ENCODE results near the gene VWA8.
"Not testable (repeated sequence)": the region's sequence is repeated elsewhere in the genome, so short reads cannot be mapped to it uniquely, and the experiment has no call there.

VWA8 gene

GRCh38 chr13:41648314-41648935 is 312.5 kb downstream of the VWA8 start:
- TF ChIP-seq CTCF (IDR thresholded peaks at IDR 0.05; ENCODE audit: low read length) (no peak), EZH2phosphoT487 (IDR thresholded peaks at IDR 0.05; ENCODE audit: low read length) (no peak), EZH2 (optimal IDR thresholded peaks at IDR 0.05; ENCODE audit: low read depth, low read length) (no peak)
- Histone ChIP-seq H3K9me2 (replicated peaks; ENCODE audit: insufficient read depth, low read length) (no peaks in the 10 kb centered on the region), H3K27me3 (replicated peaks; ENCODE audit: insufficient read depth, low read length) (no peaks in the 10 kb centered on the region), H3K4me3 (ENCODE audit: low read length) (no peak overlapping the region), H3K27ac (ENCODE audit: low read length) (no peak overlapping the region), H3K4me2 (ENCODE audit: low read depth, low read length) (no peak overlapping the region), H3K79me2 (ENCODE audit: low read length) (no peaks in the 10 kb centered on the region), H4K20me1 (ENCODE audit: insufficient read depth, low read length) (no peaks in the 10 kb centered on the region), H2AFZ (ENCODE audit: low read length) (no peak overlapping the region), H3F3A (ENCODE audit: insufficient read depth, low read length) (no peaks in the 10 kb centered on the region), H3K36me3 (replicated peaks; ENCODE audit: insufficient read depth, low read length) (no peaks in the 10 kb centered on the region), H3K9ac (ENCODE audit: low read length) (no peak overlapping the region), H3K4me1 (ENCODE audit: low read length) (no peaks in the 10 kb centered on the region), H3K9me3 (replicated peaks; ENCODE audit: insufficient read depth, low read length) (no peaks in the 10 kb centered on the region)
- DNase-seq = no peak

GRCh38 chr13:41647699-41648313 is 313.1 kb downstream of the VWA8 start:
- H3K27ac ChIP-seq (ENCODE audit: low read length); H4K20me1 ChIP-seq (ENCODE audit: insufficient read depth, low read length); H3K36me3 ChIP-seq (replicated peaks; ENCODE audit: insufficient read depth, low read length); H3K4me2 ChIP-seq (ENCODE audit: low read depth, low read length); H3K4me1 ChIP-seq (ENCODE audit: low read length); H3K9ac ChIP-seq (ENCODE audit: low read length); H3K79me2 ChIP-seq (ENCODE audit: low read length); H2AFZ ChIP-seq (ENCODE audit: low read length); H3F3A ChIP-seq (ENCODE audit: insufficient read depth, low read length); DNase-seq; H3K9me3 ChIP-seq (replicated peaks; ENCODE audit: insufficient read depth, low read length); H3K9me2 ChIP-seq (replicated peaks; ENCODE audit: insufficient read depth, low read length); H3K4me3 ChIP-seq (ENCODE audit: low read length); H3K27me3 ChIP-seq (replicated peaks; ENCODE audit: insufficient read depth, low read length): not testable (repeated sequence)

GRCh38 chr13:41645331-41645730 is 315.6 kb downstream of the VWA8 start:
- no peaks in the 10 kb centered on the region for H3K27me3 ChIP-seq (replicated peaks; ENCODE audit: insufficient read depth, low read length)
- no peak overlapping the region for H3K9ac ChIP-seq (ENCODE audit: low read length)
- H3K36me3 ChIP-seq (replicated peaks; ENCODE audit: insufficient read depth, low read length) = no peaks in the 10 kb centered on the region
- no peaks in the 10 kb centered on the region for H3K4me1 ChIP-seq (ENCODE audit: low read length)
- H3F3A ChIP-seq (ENCODE audit: insufficient read depth, low read length) = no peaks in the 10 kb centered on the region
- H3K9me2 ChIP-seq (replicated peaks; ENCODE audit: insufficient read depth, low read length) = no peaks in the 10 kb centered on the region
- no peak for DNase-seq
- H3K79me2 ChIP-seq (ENCODE audit: low read length) = no peaks in the 10 kb centered on the region
- no peak overlapping the region for H3K27ac ChIP-seq (ENCODE audit: low read length)
- H4K20me1 ChIP-seq (ENCODE audit: insufficient read depth, low read length) = no peaks in the 10 kb centered on the region
- H3K9me3 ChIP-seq (replicated peaks; ENCODE audit: insufficient read depth, low read length) = no peaks in the 10 kb centered on the region
- H2AFZ ChIP-seq (ENCODE audit: low read length) = no peak overlapping the region
- H3K4me3 ChIP-seq (ENCODE audit: low read length) = no peak overlapping the region
- H3K4me2 ChIP-seq (ENCODE audit: low read depth, low read length) = no peak overlapping the region
- TF ChIP-seq EZH2phosphoT487 (IDR thresholded peaks at IDR 0.05; ENCODE audit: low read length) = no peak
- TF ChIP-seq EZH2 (optimal IDR thresholded peaks at IDR 0.05; ENCODE audit: low read depth, low read length) = no peak
- no peak for TF ChIP-seq CTCF (IDR thresholded peaks at IDR 0.05; ENCODE audit: low read length)

GRCh38 chr13:41644742-41645141 is 316.2 kb downstream of the VWA8 start:
- Histone ChIP-seq H3K27ac (ENCODE audit: low read length) (no peak overlapping the region), H3K27me3 (replicated peaks; ENCODE audit: insufficient read depth, low read length) (no peaks in the 10 kb centered on the region), H3K4me1 (ENCODE audit: low read length) (no peaks in the 10 kb centered on the region), H3K36me3 (replicated peaks; ENCODE audit: insufficient read depth, low read length) (no peaks in the 10 kb centered on the region), H3K9me3 (replicated peaks; ENCODE audit: insufficient read depth, low read length) (no peaks in the 10 kb centered on the region), H3K4me3 (ENCODE audit: low read length) (no peak overlapping the region), H3F3A (ENCODE audit: insufficient read depth, low read length) (no peaks in the 10 kb centered on the region), H2AFZ (ENCODE audit: low read length) (no peak overlapping the region), H4K20me1 (ENCODE audit: insufficient read depth, low read length) (no peaks in the 10 kb centered on the region), H3K79me2 (ENCODE audit: low read length) (no peaks in the 10 kb centered on the region), H3K9ac (ENCODE audit: low read length) (no peak overlapping the region), H3K4me2 (ENCODE audit: low read depth, low read length) (no peak overlapping the region), H3K9me2 (replicated peaks; ENCODE audit: insufficient read depth, low read length) (no peaks in the 10 kb centered on the region)
- DNase-seq = no peak
- no peak for TF ChIP-seq EZH2 (optimal IDR thresholded peaks at IDR 0.05; ENCODE audit: low read depth, low read length)
- TF ChIP-seq EZH2phosphoT487 (IDR thresholded peaks at IDR 0.05; ENCODE audit: low read length) = no peak
- no peak for TF ChIP-seq CTCF (IDR thresholded peaks at IDR 0.05; ENCODE audit: low read length)
